Esophagus muscularis mucosa (tissue), 3 donors: ENCODE results near the gene PDIA6.

Experiments
- CTCF ChIP-seq, 3 experiments: fragments of 200-600 bp in 2 of 3; fragments of 450-650 bp in 1 of 3; sonication (generic) in 2 of 3; IDR thresholded peaks; one replicate each; pipeline ENCODE4 v1.5.1; 2017 to 2019; ENCODE audit warnings: antibody characterized with exemption in 3 of 3, mild to moderate bottlenecking in 2 of 3, moderate library complexity in 1 of 3
- POLR2A ChIP-seq: fragments of 450-650 bp; IDR thresholded peaks from one replicate; pipeline ENCODE4 v1.6.1; 2017; ENCODE audit warnings: antibody characterized with exemption, moderate library complexity, mild to moderate bottlenecking, low read depth
- POLR2AphosphoS5 ChIP-seq, 2 donors: sonication (generic); formaldehyde crosslinking; IDR thresholded peaks; one replicate each; pipeline ENCODE4 v1.6.1; 2017; ENCODE audit warnings: antibody characterized with exemption in 2 of 2

DNA sequence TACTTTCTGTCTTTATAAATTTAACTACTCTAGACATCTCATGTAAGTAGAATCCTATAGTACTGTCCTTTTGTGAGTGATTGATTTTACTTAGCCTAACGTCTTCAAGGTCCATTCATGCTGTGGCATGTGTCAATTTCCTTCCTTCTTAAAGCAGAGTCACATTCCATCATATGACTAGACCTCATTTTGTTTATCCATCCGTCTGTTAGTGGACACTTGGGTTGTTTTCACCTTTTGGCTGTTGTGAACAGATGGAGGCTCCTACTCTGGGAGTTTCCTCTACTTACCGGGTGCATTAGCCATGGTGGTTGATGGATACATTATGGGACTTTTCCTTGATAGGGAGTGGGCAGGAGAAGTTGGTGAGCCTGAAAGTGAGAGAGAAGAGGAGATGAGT is 6.4 kb upstream of the PDIA6 start:
- no peak for TF ChIP-seq POLR2A
- TF ChIP-seq POLR2AphosphoS5 (IDR thresholded peaks at IDR 0.05), result no peak
- no peak for TF ChIP-seq CTCF (IDR thresholded peaks at IDR 0.05)
